Tibial nerve (tissue), 4 donors: ENCODE results near the gene KDM4C. TPM values are rescaled to one million over a fixed set of nuclear protein-coding genes. Genes with fewer than 3 reads are reported as not detected.

Experiments used
- DNase-seq, 2 donors: peaks; one replicate each; pipeline ENCODE4 v3.0.0-alpha.2; 2019; ENCODE audit warnings: low spot score in 2 of 2
- H3K27ac ChIP-seq, 4 donors: fragments of 200-600 bp; sonication (generic) in 3 of 4; one replicate each; pipeline ENCODE4 v1.5.1; 2017 to 2019; ENCODE audit warnings: mild to moderate bottlenecking in 1 of 4
- H3K27me3 ChIP-seq, 2 donors: fragments of 200-600 bp; sonication (generic) in 1 of 2; one replicate each; pipeline versions ENCODE4 v1.5.1 to v1.6.0; 2017 to 2019
- H3K36me3 ChIP-seq, 3 donors: fragments of 200-600 bp; sonication (generic); one replicate each; pipeline ENCODE4 v1.5.1; 2018 to 2019
- H3K4me1 ChIP-seq, 4 donors: fragments of 200-600 bp; sonication (generic) in 3 of 4; one replicate each; pipeline ENCODE4 v1.5.1; 2017 to 2019
- H3K4me3 ChIP-seq, 4 donors: fragments of 200-600 bp; sonication (generic) in 3 of 4; one replicate each; pipeline ENCODE4 v1.5.1; 2017 to 2019; ENCODE audit warnings: mild to moderate bottlenecking in 1 of 4, moderate library complexity in 1 of 4
- H3K9me3 ChIP-seq, 4 donors: fragments of 200-600 bp; sonication (generic) in 3 of 4; one replicate each; pipeline ENCODE4 v1.5.1; 2017 to 2019
- CTCF ChIP-seq, 5 experiments: fragments of 200-600 bp in 3 of 5; fragments of 450-650 bp in 2 of 5; sonication (generic) in 3 of 5; IDR thresholded peaks; one replicate each; pipeline ENCODE4 v1.5.1; 2016 to 2019; ENCODE audit warnings: antibody characterized with exemption in 5 of 5, mild to moderate bottlenecking in 3 of 5, moderate library complexity in 2 of 5
- EP300 ChIP-seq, 2 donors: sonication (generic); formaldehyde crosslinking; IDR thresholded peaks; one replicate each; pipeline ENCODE4 v1.6.1; 2017; ENCODE audit warnings: antibody characterized with exemption in 2 of 2, mild to moderate bottlenecking in 1 of 2
- POLR2A ChIP-seq, 2 donors: fragments of 450-650 bp; IDR thresholded peaks; one replicate each; pipeline ENCODE4 v1.6.1; 2017; ENCODE audit warnings: antibody characterized with exemption in 2 of 2, mild to moderate bottlenecking in 2 of 2, moderate library complexity in 2 of 2
- WGBS, 2 donors: methylation state at CpG; one replicate each; pipeline ENCODE4 v1.1.5; 2018; 5-methylcytosine and 5-hydroxymethylcytosine counted together
- total RNA-seq, 4 donors: library from RNA; depleted of rRNA; stranded (reverse); fragments of >200 nt; gene quantifications; one replicate each; pipeline ENCODE4 v1.1.0, GENCODE V29; 2016

Gene KDM4C
- total RNA-seq, 4 donors from 2014 or later, result 27.8 to 47.7 (median 38.1) TPM

GRCh38 chr9:7118633-7119032 lies 360.9 kb downstream of the KDM4C start:
- H3K27ac ChIP-seq, result no peak overlapping the region
- no peak for DNase-seq
- 90 to 91% methylated on average over 6 of the region's 6 CpGs for WGBS, 2 donors
- H3K4me1 ChIP-seq, result no peaks in the 10 kb centered on the region
- TF ChIP-seq CTCF (IDR thresholded peaks at IDR 0.05), result no peak
- TF ChIP-seq EP300 (IDR thresholded peaks at IDR 0.05), result no peak
- TF ChIP-seq POLR2A (IDR thresholded peaks at IDR 0.05), result no peak
- H3K36me3 ChIP-seq, result peaks cover 0 to 3% (median 0%) of the 10 kb centered on the region in 3 donors
- no peaks in the 10 kb centered on the region for H3K9me3 ChIP-seq
- no peak overlapping the region for H3K4me3 ChIP-seq
- H3K27me3 ChIP-seq, result no peaks in the 10 kb centered on the region

- no peak overlapping the region for H3K27ac ChIP-seq
- TF ChIP-seq EP300 (IDR thresholded peaks at IDR 0.05) (no peak), CTCF (IDR thresholded peaks at IDR 0.05) (no peak), POLR2A (IDR thresholded peaks at IDR 0.05) (no peak)
Observed at GRCh38 chr9:7119612-7120011, 361.8 kb downstream of the KDM4C start.

GRCh38 chr9:7121055-7121454 lies 363.3 kb downstream of the KDM4C start:
- no peak overlapping the region for H3K27ac ChIP-seq
- no peak for DNase-seq
- no peaks in the 10 kb centered on the region for H3K27me3 ChIP-seq
- H3K4me3 ChIP-seq, result no peak overlapping the region
- no peak for TF ChIP-seq CTCF (IDR thresholded peaks at IDR 0.05)
- TF ChIP-seq POLR2A (IDR thresholded peaks at IDR 0.05), result no peak
- no peak for TF ChIP-seq EP300 (IDR thresholded peaks at IDR 0.05)
- 88 to 100% methylated on average over 2 of the region's 2 CpGs for WGBS, 2 donors
- H3K9me3 ChIP-seq, result no peaks in the 10 kb centered on the region
- no peaks in the 10 kb centered on the region for H3K4me1 ChIP-seq
- peaks cover 0 to 17% (median 0%) of the 10 kb centered on the region in 3 donors for H3K36me3 ChIP-seq

More at GRCh38 chr9:7119612-7120011, 361.8 kb downstream of the KDM4C start:
- Histone ChIP-seq H3K36me3 (peaks cover 0 to 13% (median 0%) of the 10 kb centered on the region in 3 donors), H3K9me3 (no peaks in the 10 kb centered on the region), H3K4me1 (no peaks in the 10 kb centered on the region), H3K27me3 (no peaks in the 10 kb centered on the region), H3K4me3 (no peak overlapping the region)
- no peak for DNase-seq

GRCh38 chr9:7121664-7122063 lies 363.9 kb downstream of the KDM4C start:
- Histone ChIP-seq H3K27me3 (no peaks in the 10 kb centered on the region), H3K4me1 (no peaks in the 10 kb centered on the region), H3K27ac (no peak overlapping the region), H3K9me3 (no peaks in the 10 kb centered on the region), H3K36me3 (peaks cover 0 to 17% (median 0%) of the 10 kb centered on the region in 3 donors), H3K4me3 (no peak overlapping the region)
- 97 to 98% methylated on average over 1 of the region's 1 CpG for WGBS, 2 donors
- TF ChIP-seq EP300 (IDR thresholded peaks at IDR 0.05) (no peak), CTCF (IDR thresholded peaks at IDR 0.05) (no peak), POLR2A (IDR thresholded peaks at IDR 0.05) (no peak)
- no peak for DNase-seq

GRCh38 chr9:7123743-7124142 lies 366.0 kb downstream of the KDM4C start:
- Histone ChIP-seq H3K27me3 (no peaks in the 10 kb centered on the region), H3K9me3 (no peaks in the 10 kb centered on the region), H3K4me3 (no peak overlapping the region), H3K4me1 (no peaks in the 10 kb centered on the region), H3K36me3 (peaks cover 0 to 26% (median 0%) of the 10 kb centered on the region in 3 donors), H3K27ac (no peak overlapping the region)
- 94 to 95% methylated on average over 4 of the region's 4 CpGs for WGBS, 2 donors
- no peak for TF ChIP-seq POLR2A (IDR thresholded peaks at IDR 0.05)
- TF ChIP-seq CTCF (IDR thresholded peaks at IDR 0.05), result no peak
- no peak for TF ChIP-seq EP300 (IDR thresholded peaks at IDR 0.05)
- DNase-seq, result no peak
